ENCODE results near the gene MYOF.

The MYOF gene

GRCh38 chr10:93268021-93268420, 214.1 kb downstream of the MYOF start:
- no peak for DNase-seq (ENCODE audit: insufficient read length, low spot score)
- peak; percentile 48 for FAIRE-seq

GRCh38 chr10:93267521-93267920, 214.6 kb downstream of the MYOF start:
- DNase-seq (ENCODE audit: insufficient read length, low spot score) = peak; percentile 40
- peak; percentile 86 for FAIRE-seq

GRCh38 chr10:93266858-93267257, 215.3 kb downstream of the MYOF start:
- DNase-seq (ENCODE audit: insufficient read length, low spot score) (no peak), FAIRE-seq (no peak)

GRCh38 chr10:93261961-93262610, 220.0 kb downstream of the MYOF start:
- no peak for FAIRE-seq
- DNase-seq (ENCODE audit: insufficient read length, low spot score) = no peak

- DNase-seq (ENCODE audit: insufficient read length, low spot score) (no peak), FAIRE-seq (no peak)
Observed at GRCh38 chr10:93261089-93261488, 221.0 kb downstream of the MYOF start.

GRCh38 chr10:93259126-93259525, 223.0 kb downstream of the MYOF start:
- DNase-seq (ENCODE audit: insufficient read length, low spot score) (no peak), FAIRE-seq (no peak)

All from GM19239 (cell line).